B cell (primary cell): ENCODE data around the gene KANSL1L. TPM values are rescaled to one million over a fixed set of nuclear protein-coding genes. Genes with fewer than 3 reads are reported as not detected.

Source experiments
- ATAC-seq: fragments of 200-7000 bp; cut with Tn5 transposase; one replicate; pipeline ENCODE4 v1.10.0; 2021; ENCODE audit warnings: low read depth, mild to moderate bottlenecking, moderate number of reproducible peaks, moderate library complexity
- CTCF ChIA-PET: fragments of 350-600 bp; sonication (Branson Sonifier 250); formaldehyde crosslinking; loops from one replicate; lab custom pipeline; 2021; ENCODE audit warnings: antibody characterized with exemption, inconsistent platforms; lab: Charles Lee
- POLR2A ChIA-PET: fragments of 350-600 bp; sonication (Branson Sonifier 250); formaldehyde crosslinking; loops from one replicate; lab custom pipeline; 2021; ENCODE audit warnings: antibody characterized with exemption; lab: Charles Lee
- DNase-seq: peaks from one replicate; pipeline ENCODE4 v3.0.0; 2013
- H2AFZ ChIP-seq: 2 replicates; pipeline ENCODE4 v1.6.1; 2012; ENCODE audit warnings: mild to moderate bottlenecking, low read depth, low read length; ENCODE audit not compliant: insufficient read depth, poor library complexity, severe bottlenecking
- H3K27ac ChIP-seq, 2 donors: 1 replicate in 1 of 2; 2 replicates in 1 of 2; pipeline ENCODE4 v1.5.1; 2012 to 2013; ENCODE audit warnings: low read length in 2 of 2, mild to moderate bottlenecking in 2 of 2, moderate library complexity in 1 of 2
- H3K27me3 ChIP-seq, 4 experiments: fragments of 200-600 bp in 1 of 4; sonication (generic) in 1 of 4; replicated peaks in 1 of 4; 1 replicate in 2 of 4; 2 replicates in 2 of 4; pipeline versions ENCODE4 v1.6.1 to v1.7.0; 2013 to 2016; ENCODE audit warnings: low read length in 3 of 4, mild to moderate bottlenecking in 2 of 4, mixed read lengths in 1 of 4, moderate library complexity in 1 of 4; ENCODE audit not compliant: insufficient read depth in 4 of 4, control insufficient read depth in 3 of 4; ENCODE audit errors: control extremely low read depth in 1 of 4
- H3K36me3 ChIP-seq, 2 experiments: replicated peaks in 1 of 2; 1 replicate in 1 of 2; 2 replicates in 1 of 2; pipeline versions ENCODE4 v1.6.1 to v1.7.1; 2013; ENCODE audit warnings: low read length in 1 of 2; ENCODE audit not compliant: insufficient read depth in 2 of 2, control insufficient read depth in 1 of 2; ENCODE audit errors: control extremely low read depth in 1 of 2, extremely low read depth in 1 of 2
- H3K4me1 ChIP-seq, 2 donors: fragments of 200-600 bp in 1 of 2; sonication (generic) in 1 of 2; 1 replicate in 1 of 2; 2 replicates in 1 of 2; pipeline versions ENCODE4 v1.5.1 to v1.6.1; 2013 to 2017; ENCODE audit warnings: low read length in 2 of 2; ENCODE audit not compliant: control insufficient read depth in 2 of 2, insufficient read depth in 2 of 2
- H3K4me2 ChIP-seq: replicated peaks from 2 replicates; pipeline ENCODE3; 2012; ENCODE audit warnings: mild to moderate bottlenecking, low read depth, low read length; ENCODE audit not compliant: poor library complexity, severe bottlenecking
- H3K4me3 ChIP-seq, 5 experiments: fragments of 200-600 bp in 1 of 5; sonication (generic) in 1 of 5; 1 replicate in 3 of 5; 2 replicates in 2 of 5; pipeline versions ENCODE4 v1.5.1 to v1.7.0; 2011 to 2016; ENCODE audit warnings: low read length in 4 of 5, mild to moderate bottlenecking in 4 of 5, low read depth in 2 of 5, control low read depth in 1 of 5, moderate library complexity in 1 of 5; ENCODE audit not compliant: insufficient read depth in 1 of 5; ENCODE audit errors: control extremely low read depth in 1 of 5, extremely low read depth in 1 of 5
- H3K79me2 ChIP-seq: fragments of 200-600 bp; sonication (generic); one replicate; pipeline ENCODE4 v1.6.0; 2016; ENCODE audit warnings: low read length; ENCODE audit not compliant: control insufficient read depth, insufficient read depth
- H3K9ac ChIP-seq: fragments of 200-600 bp; sonication (generic); 2 replicates; pipeline ENCODE4 v1.6.1; 2017; ENCODE audit warnings: mild to moderate bottlenecking, low read length, moderate library complexity
- H3K9me3 ChIP-seq, 3 donors: one replicate each; pipeline versions ENCODE4 v1.6.1 to v1.7.1; 2013; ENCODE audit warnings: low read length in 2 of 3; ENCODE audit not compliant: control insufficient read depth in 2 of 3, insufficient read depth in 1 of 3; ENCODE audit errors: control extremely low read depth in 1 of 3
- H4K20me1 ChIP-seq: 2 replicates; pipeline ENCODE4 v1.6.0; 2012; ENCODE audit warnings: mild to moderate bottlenecking, low read length; ENCODE audit not compliant: insufficient read depth, control insufficient read depth, poor library complexity, severe bottlenecking
- H3K27ac Mint-ChIP-seq: one replicate; pipeline ENCODE4 v1.8.0; 2021; ENCODE audit warnings: mixed read lengths
- H3K27me3 Mint-ChIP-seq: one replicate; pipeline ENCODE4 v1.8.0; 2021; ENCODE audit warnings: mixed read lengths
- H3K4me1 Mint-ChIP-seq: one replicate; pipeline ENCODE4 v1.8.0; 2021; ENCODE audit warnings: mixed read lengths
- H3K4me3 Mint-ChIP-seq: one replicate; pipeline ENCODE4 v1.8.0; 2021; ENCODE audit warnings: mixed read lengths
- H3K9me3 Mint-ChIP-seq: one replicate; pipeline ENCODE4 v1.8.0; 2022; ENCODE audit warnings: mixed read lengths; ENCODE audit not compliant: insufficient read depth
- EZH2 ChIP-seq: IDR thresholded peaks from 2 replicates; pipeline ENCODE4 v1.6.1; 2012; ENCODE audit warnings: borderline replicate concordance, low read depth, mild to moderate bottlenecking, moderate library complexity, low read length; ENCODE audit not compliant: insufficient read depth, poor library complexity, severe bottlenecking
- WGBS: methylation state at CpG from one replicate; pipeline ENCODE4 v1.1.5; 2013; ENCODE audit warnings: missing lambda C conversion rate; ENCODE audit not compliant: insufficient coverage; 5-methylcytosine and 5-hydroxymethylcytosine counted together
- intact Hi-C: fragments of 100-400 bp; cut with micrococcal nuclease; formaldehyde crosslinking; loops from one replicate; pipeline ENCODE4 v1.10.0; 2022
- polyA plus RNA-seq: library from polyadenylated mRNA; depleted of rRNA; stranded (reverse); fragments of >200 nt; gene quantifications from 2 replicates; pipeline ENCODE4 v1.2.3, GENCODE V29; 2012
- total RNA-seq, 2 donors: library from RNA; stranded (reverse); fragments of 120-200 nt in 1 of 2; gene quantifications; 1 replicate in 1 of 2; 2 replicates in 1 of 2; pipeline versions ENCODE4 v1.2.3 to v1.2.4, GENCODE V29; 2013 to 2022
- TF ChIP-seq, protein P1 (sequence below): fragments of 200-600 bp; IDR thresholded peaks from one replicate; pipeline ENCODE4 v1.8.0; 2022; ENCODE audit warnings: antibody characterized with exemption, mild to moderate bottlenecking

Gene KANSL1L
- total and polyA plus RNA-seq, 2 donors (not counting 1 experiment from before 2014, with no cell fraction given) = 7.3 to 21.1 TPM

DNA sequence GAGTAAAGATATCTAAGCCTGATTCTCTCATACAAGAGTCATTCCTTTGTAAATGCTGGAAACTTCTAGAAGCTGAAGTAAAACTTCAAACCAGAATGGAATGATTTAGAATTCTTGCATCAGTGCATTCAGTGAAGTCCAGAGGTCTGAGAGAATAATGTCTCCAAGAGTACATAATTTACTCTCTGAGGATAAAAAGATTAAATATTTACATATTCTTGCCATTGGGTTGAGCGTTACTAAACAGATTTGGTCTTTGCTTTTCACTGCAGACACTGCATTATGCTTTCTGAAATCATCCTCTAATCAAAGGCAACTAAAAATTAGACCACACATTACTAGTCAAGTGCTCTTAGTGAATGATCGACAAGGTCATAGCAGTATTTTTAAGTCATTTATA, 26.5 kb upstream of the KANSL1L start:
- ATAC-seq = no peak
- no peak for TF ChIP-seq EZH2
- TF ChIP-seq, protein P1, sequence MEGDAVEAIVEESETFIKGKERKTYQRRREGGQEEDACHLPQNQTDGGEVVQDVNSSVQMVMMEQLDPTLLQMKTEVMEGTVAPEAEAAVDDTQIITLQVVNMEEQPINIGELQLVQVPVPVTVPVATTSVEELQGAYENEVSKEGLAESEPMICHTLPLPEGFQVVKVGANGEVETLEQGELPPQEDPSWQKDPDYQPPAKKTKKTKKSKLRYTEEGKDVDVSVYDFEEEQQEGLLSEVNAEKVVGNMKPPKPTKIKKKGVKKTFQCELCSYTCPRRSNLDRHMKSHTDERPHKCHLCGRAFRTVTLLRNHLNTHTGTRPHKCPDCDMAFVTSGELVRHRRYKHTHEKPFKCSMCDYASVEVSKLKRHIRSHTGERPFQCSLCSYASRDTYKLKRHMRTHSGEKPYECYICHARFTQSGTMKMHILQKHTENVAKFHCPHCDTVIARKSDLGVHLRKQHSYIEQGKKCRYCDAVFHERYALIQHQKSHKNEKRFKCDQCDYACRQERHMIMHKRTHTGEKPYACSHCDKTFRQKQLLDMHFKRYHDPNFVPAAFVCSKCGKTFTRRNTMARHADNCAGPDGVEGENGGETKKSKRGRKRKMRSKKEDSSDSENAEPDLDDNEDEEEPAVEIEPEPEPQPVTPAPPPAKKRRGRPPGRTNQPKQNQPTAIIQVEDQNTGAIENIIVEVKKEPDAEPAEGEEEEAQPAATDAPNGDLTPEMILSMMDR = no peak

DNA sequence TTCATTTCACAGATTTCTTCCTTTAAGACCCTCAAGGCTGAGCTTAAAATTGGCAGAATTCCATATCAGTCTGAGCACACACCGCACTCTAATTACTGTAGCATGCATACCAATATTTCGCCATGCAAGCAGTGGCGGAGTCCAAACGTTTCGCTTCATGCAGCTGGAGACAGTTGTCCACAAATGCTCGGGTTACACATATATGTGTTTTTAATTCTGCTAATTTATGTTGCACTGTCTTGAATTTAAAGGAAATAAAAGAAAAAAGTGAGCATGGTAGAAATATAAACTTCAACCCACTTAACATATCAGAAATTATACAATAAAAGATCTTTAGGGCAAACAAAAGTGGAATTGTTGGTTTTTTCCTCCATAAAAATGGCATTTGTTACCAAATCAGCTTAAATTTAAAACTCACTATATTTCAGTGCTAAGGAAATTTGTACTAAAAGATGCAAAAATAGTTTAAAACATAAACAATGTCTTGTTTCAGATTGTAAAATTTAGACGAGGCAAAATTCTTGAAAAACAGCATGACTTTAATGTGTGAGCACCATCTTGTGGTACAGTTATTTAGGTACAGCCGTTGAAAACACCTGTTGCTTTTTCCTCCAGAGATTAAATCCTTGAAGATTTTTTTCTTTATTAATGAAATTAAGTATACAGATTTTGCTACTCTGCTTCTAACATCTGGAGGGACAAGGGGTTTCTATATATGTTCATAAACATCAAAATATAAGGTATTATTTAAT, 24.1 kb upstream of the KANSL1L start:
- intact Hi-C loops = loop anchor here (1.0 kb wide), 1 partner anchor 218 kb away; no protein-coding TSS in a partner anchor
- no peaks in the 10 kb centered on the region for H3K4me1 Mint-ChIP-seq
- Histone ChIP-seq H2AFZ (no peak overlapping the region), H3K4me1 (no peaks in the 10 kb centered on the region), H3K4me3 (no peak overlapping the region), H3K27me3 (peaks cover 0 to 6% (median 0%) of the 10 kb centered on the region in 4 experiments), H3K4me2 (no peak overlapping the region), H3K79me2 (no peaks in the 10 kb centered on the region), H4K20me1 (no peaks in the 10 kb centered on the region), H3K27ac (no peak overlapping the region), H3K36me3 (no peaks in the 10 kb centered on the region), H3K9ac (no peak overlapping the region), H3K9me3 (no peaks in the 10 kb centered on the region)
- no peak for TF ChIP-seq EZH2
- TF ChIP-seq, protein P1 = peak; percentile 84
- peak; percentile 65 for DNase-seq
- WGBS = 80% methylated on average over 3 of the region's 8 CpGs
- no peaks in the 10 kb centered on the region for H3K9me3 Mint-ChIP-seq
- peak; percentile 33 for ATAC-seq
- POLR2A ChIA-PET = no interaction called here
- no peak overlapping the region for H3K4me3 Mint-ChIP-seq
- CTCF ChIA-PET = interaction anchor here (0.7 to 5.7 kb wide), 11 partner anchors 9 to 861 kb away, joined by 3 to 211 read pairs (median 4); no protein-coding TSS in a partner anchor
- no peaks in the 10 kb centered on the region for H3K27me3 Mint-ChIP-seq
- no peak overlapping the region for H3K27ac Mint-ChIP-seq

More for the DNA sequence above, 26.5 kb upstream of the KANSL1L start:
- no peak for DNase-seq
- ChIA-PET CTCF (interaction anchor here (0.6 to 5.7 kb wide), 8 partner anchors 8 to 235 kb away, joined by 3 to 211 read pairs (median 4); no protein-coding TSS in a partner anchor), POLR2A (no interaction called here)
- Histone ChIP-seq H3K9ac (no peak overlapping the region), H3K36me3 (no peaks in the 10 kb centered on the region), H3K27me3 (peaks cover 0 to 6% (median 0%) of the 10 kb centered on the region in 4 experiments), H3K4me3 (no peak overlapping the region), H3K4me2 (no peak overlapping the region), H3K4me1 (no peaks in the 10 kb centered on the region), H2AFZ (no peak overlapping the region), H4K20me1 (no peaks in the 10 kb centered on the region), H3K27ac (no peak overlapping the region), H3K9me3 (no peaks in the 10 kb centered on the region), H3K79me2 (no peaks in the 10 kb centered on the region)
- Mint-ChIP-seq H3K27ac (no peak overlapping the region), H3K4me1 (no peaks in the 10 kb centered on the region), H3K4me3 (no peak overlapping the region), H3K9me3 (no peaks in the 10 kb centered on the region), H3K27me3 (peaks cover 9% of the 10 kb centered on the region)
- intact Hi-C loops = no loop called here
- WGBS = no CpG with 5 or more reads among the region's 2 CpGs
